HG02678 (cell line): ENCODE measurements around the gene SDK1.

Experiments used
- ATAC-seq: cut with Tn5 transposase; IDR thresholded peaks from one replicate; pipeline ENCODE4 v1.9.1; 2021; ENCODE audit warnings: mild to moderate bottlenecking, moderate library complexity; ENCODE audit not compliant: unreplicated experiment

Gene SDK1

GRCh38 chr7:3767917-3768777, 467.1 kb downstream of the SDK1 start:
- ATAC-seq: no peak

DNA sequence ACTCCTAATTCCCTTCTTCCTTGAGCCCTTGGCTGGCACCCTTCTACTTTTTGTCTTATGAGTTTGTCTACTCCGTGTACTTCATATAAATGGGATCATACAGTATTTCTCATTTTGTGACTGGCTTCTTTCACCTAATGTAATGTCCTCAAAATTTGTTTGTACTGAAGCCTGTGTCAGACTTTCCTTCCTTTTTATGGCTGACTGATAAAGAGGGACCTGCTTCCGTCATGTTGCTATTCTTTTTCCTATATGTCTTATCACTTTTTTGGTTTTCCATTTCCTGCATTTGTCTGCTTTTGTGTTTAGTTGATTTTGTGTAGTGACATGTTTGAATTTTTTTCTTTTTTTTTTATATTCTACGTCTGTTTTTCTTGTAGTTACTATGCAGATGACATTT, 470.9 kb downstream of the SDK1 start:
- no peak for ATAC-seq

DNA sequence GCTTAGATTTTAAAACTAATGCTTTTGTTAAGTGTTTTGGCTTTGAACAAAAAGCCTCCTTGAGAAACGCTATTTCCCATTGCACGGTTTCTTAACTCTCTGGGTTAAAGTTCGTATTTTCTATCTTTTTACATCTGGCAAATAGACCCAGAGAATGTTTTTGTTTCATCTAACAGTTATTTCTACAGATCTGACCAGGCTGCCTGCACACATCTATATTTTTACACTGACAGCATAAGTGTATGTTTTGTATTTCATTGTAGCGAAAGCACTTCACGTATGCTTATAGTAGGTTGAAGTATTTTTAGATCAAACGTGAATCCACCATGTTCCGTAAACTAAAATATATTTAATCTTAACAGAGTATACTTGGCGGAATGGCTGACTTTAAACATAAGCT, 477.3 kb downstream of the SDK1 start:
- ATAC-seq: no peak

GRCh38 chr7:3780016-3780415, 479.0 kb downstream of the SDK1 start:
- ATAC-seq: no peak

DNA sequence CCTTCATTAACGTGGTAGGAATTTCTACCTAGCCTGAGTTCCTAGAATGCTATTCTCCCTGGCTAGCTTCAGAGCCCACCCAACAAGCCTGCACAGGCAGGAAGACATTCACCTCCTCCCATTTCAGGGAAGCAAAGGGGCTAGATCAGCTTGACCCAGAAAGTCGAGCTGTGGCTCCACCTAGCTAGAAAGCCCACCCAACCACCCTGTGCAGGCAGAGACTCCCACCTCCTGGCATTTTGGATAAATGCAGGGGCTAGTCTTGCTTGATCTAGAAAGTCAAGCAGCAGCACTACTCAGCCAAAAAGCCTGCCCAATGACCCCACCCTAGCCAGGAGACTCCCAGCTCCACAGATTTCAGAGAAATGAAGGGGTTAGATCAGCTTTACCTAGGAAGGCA, 479.5 kb downstream of the SDK1 start:
- no peak for ATAC-seq

DNA sequence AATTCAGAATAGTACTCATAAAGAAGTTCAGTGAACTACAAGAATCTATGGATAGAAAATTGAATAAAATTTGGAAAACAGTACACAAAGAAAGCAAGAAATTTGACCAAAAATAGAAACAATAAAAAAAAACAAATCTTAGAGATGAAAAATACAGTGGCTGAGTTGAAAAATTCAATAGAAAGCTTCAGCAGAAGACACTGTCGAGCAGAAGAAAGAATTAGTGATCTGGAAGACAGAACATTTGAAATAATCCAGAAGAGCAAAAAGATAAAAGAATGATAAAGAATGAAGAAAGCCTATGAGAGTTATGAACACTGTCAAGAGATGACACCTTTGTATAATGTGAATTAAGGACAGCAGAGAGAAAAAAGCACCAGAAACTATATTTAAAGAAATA, 480.6 kb downstream of the SDK1 start:
- no peak for ATAC-seq

- no peak for ATAC-seq
Measured at GRCh38 chr7:3787717-3788264, 486.7 kb downstream of the SDK1 start.

DNA sequence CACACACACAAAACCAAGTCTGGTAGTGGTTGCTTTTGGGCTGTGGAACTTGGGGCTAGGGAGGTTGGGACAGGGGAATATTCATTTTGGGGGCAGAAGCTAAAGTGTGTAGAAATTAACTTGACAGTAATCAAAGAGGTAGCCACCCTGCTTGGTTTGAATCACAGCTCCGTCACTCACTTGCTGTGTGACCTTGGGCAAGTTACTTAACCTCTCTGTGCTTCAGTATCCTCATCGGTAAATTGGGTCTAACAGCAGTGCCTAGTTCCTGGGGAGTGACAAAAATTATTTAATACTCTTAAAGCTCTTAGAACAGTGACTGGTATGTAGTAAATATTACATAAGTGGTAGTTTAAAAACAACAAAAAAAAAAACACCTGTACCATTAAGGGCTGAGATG, 489.8 kb downstream of the SDK1 start:
- no peak for ATAC-seq

- no peak for ATAC-seq
Measured at GRCh38 chr7:3791327-3791726, 490.3 kb downstream of the SDK1 start.

DNA sequence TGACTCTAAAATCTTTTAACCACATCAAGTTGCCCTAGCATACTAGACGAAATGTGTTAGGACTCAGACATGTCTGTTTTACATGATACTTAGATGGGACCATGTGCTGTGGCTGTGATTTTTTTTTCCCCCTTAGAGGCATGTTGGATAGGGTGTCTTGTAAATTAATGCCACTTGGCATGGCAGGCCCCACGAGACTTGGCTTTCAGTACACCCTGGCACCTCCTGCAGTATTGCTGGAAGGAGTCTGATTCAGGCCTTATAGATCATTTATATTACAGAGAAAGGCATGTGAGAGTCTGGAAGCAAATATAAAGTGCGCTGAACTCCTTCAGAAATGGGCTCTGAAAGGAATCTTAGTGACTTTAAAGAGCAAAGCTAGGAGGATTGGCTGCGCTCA, 494.1 kb downstream of the SDK1 start:
- no peak for ATAC-seq

GRCh38 chr7:3795781-3796180, 494.7 kb downstream of the SDK1 start:
- ATAC-seq: no peak

- ATAC-seq: no peak
Measured at GRCh38 chr7:3805151-3805550, 504.1 kb downstream of the SDK1 start.

GRCh38 chr7:3806516-3806915, 505.5 kb downstream of the SDK1 start:
- ATAC-seq: no peak

GRCh38 chr7:3807824-3808223, 506.8 kb downstream of the SDK1 start:
- no peak for ATAC-seq

GRCh38 chr7:3821488-3821887, 520.4 kb downstream of the SDK1 start:
- no peak for ATAC-seq

DNA sequence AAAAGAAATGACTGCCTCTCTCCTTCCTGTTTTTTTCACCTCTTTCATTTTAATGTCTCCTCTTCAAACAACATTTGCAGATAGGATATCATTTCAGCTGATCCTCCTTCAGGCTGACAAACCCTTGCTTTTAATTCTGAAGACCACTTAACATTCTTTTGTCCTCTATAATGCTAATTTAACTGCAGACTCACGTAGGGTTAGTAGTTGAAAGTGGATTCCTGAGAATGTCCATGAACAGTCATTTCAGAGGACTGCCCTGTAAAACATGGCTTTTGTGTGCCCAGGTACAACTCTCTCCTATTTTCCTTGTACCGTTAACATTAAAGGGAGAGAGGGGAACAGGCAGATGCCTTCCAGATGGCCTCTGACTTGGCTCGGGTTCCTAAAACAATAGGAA, 524.4 kb downstream of the SDK1 start:
- ATAC-seq: no peak

GRCh38 chr7:3832199-3832598, 531.1 kb downstream of the SDK1 start:
- ATAC-seq: no peak

DNA sequence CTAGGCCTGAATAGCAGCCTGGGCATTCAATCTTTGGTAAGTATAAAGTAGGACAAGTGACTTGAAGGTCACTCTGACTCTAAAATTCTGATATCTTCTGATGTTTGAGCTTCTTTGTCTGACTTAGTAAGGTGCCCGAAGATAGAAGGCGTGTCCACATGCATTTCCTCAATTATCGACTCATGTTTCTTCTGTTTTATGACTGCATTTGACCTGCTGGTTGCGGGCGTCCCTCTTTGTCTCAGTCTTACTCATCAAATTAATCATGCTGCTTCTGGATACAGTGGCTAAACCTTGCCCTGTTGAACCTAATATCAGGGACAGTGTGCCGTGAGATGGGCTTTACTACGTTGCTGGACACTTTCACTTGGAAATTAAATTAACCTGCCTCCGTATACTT, 534.1 kb downstream of the SDK1 start:
- ATAC-seq: no peak

- no peak for ATAC-seq
Measured at GRCh38 chr7:3836855-3837254, 535.8 kb downstream of the SDK1 start.

GRCh38 chr7:3844540-3845151, 543.6 kb downstream of the SDK1 start:
- ATAC-seq: no peak

GRCh38 chr7:3846738-3847137, 545.7 kb downstream of the SDK1 start:
- ATAC-seq: no peak

GRCh38 chr7:3847336-3847735, 546.3 kb downstream of the SDK1 start:
- no peak for ATAC-seq
